Mesenchymal stem cell (in vitro differentiated cells and primary cell): ENCODE results near the gene CST9L.

Experiments used
- DNase-seq: peaks from one replicate; pipeline ENCODE4 v3.0.0-alpha.2; 2013
- H2AFZ ChIP-seq: one replicate; pipeline ENCODE4 v1.6.1; 2013; ENCODE audit warnings: low read depth, mild to moderate bottlenecking, control low read depth, inconsistent platforms, low read length, moderate library complexity
- H2AK5ac ChIP-seq: 2 replicates; pipeline ENCODE4 v1.6.1; 2013; ENCODE audit warnings: low read length, moderate library complexity, mild to moderate bottlenecking, inconsistent platforms; ENCODE audit not compliant: severe bottlenecking
- H2BK120ac ChIP-seq: one replicate; pipeline ENCODE4 v1.6.1; 2013; ENCODE audit warnings: low read depth, mild to moderate bottlenecking, inconsistent platforms, low read length, moderate library complexity
- H2BK12ac ChIP-seq, 2 experiments: one replicate each; pipeline ENCODE4 v1.6.1; 2013; ENCODE audit warnings: inconsistent platforms in 2 of 2, low read length in 2 of 2, mild to moderate bottlenecking in 2 of 2, moderate library complexity in 2 of 2, control low read depth in 1 of 2
- H2BK15ac ChIP-seq: one replicate; pipeline ENCODE4 v1.6.1; 2013; ENCODE audit warnings: mild to moderate bottlenecking, low read depth, inconsistent platforms; ENCODE audit not compliant: poor library complexity, severe bottlenecking
- H2BK5ac ChIP-seq: 2 replicates; pipeline ENCODE4 v1.6.1; 2013; ENCODE audit warnings: low read depth, mild to moderate bottlenecking, low read length, control low read depth, inconsistent platforms; ENCODE audit not compliant: poor library complexity, severe bottlenecking
- H3K14ac ChIP-seq, 2 experiments: one replicate each; pipeline ENCODE4 v1.6.1; 2013; ENCODE audit warnings: inconsistent platforms in 2 of 2, low read length in 2 of 2, control low read depth in 1 of 2, mild to moderate bottlenecking in 1 of 2, moderate library complexity in 1 of 2
- H3K18ac ChIP-seq, 2 experiments: one replicate each; pipeline ENCODE4 v1.6.1; 2013; ENCODE audit warnings: inconsistent platforms in 2 of 2, low read length in 2 of 2, control low read depth in 1 of 2, low read depth in 1 of 2, mild to moderate bottlenecking in 1 of 2
- H3K23ac ChIP-seq, 2 experiments: one replicate each; pipeline ENCODE4 v1.6.1; 2013; ENCODE audit warnings: inconsistent platforms in 2 of 2, low read length in 2 of 2, mild to moderate bottlenecking in 2 of 2, moderate library complexity in 2 of 2, control low read depth in 1 of 2
- H3K27ac ChIP-seq: 2 replicates; pipeline ENCODE4 v1.5.1; 2013; ENCODE audit warnings: mild to moderate bottlenecking, moderate library complexity, low read length, control low read depth, inconsistent platforms; ENCODE audit not compliant: poor library complexity, severe bottlenecking
- H3K27me3 ChIP-seq, 2 experiments: 2 replicates each; pipeline versions ENCODE4 v1.6.1 to v1.7.0; 2013; ENCODE audit warnings: low read length in 2 of 2, mild to moderate bottlenecking in 2 of 2, moderate library complexity in 2 of 2, control low read depth in 1 of 2, inconsistent platforms in 1 of 2; ENCODE audit not compliant: control insufficient read depth in 1 of 2, insufficient read depth in 1 of 2
- H3K36me3 ChIP-seq, 2 experiments: 2 replicates each; pipeline versions ENCODE4 v1.6.1 to v1.7.0; 2013; ENCODE audit warnings: low read length in 2 of 2, control low read depth in 1 of 2, inconsistent platforms in 1 of 2, low read depth in 1 of 2, mild to moderate bottlenecking in 1 of 2; ENCODE audit not compliant: insufficient read depth in 2 of 2, control insufficient read depth in 1 of 2
- H3K4ac ChIP-seq, 2 experiments: one replicate each; pipeline ENCODE4 v1.6.1; 2013; ENCODE audit warnings: inconsistent platforms in 2 of 2, low read length in 2 of 2, mild to moderate bottlenecking in 2 of 2, moderate library complexity in 2 of 2, control low read depth in 1 of 2, low read depth in 1 of 2
- H3K4me1 ChIP-seq: 2 replicates; pipeline ENCODE4 v1.6.1; 2013; ENCODE audit warnings: low read depth, low read length, control low read depth; ENCODE audit not compliant: control insufficient read depth, insufficient read depth
- H3K4me2 ChIP-seq: 2 replicates; pipeline ENCODE4 v1.6.1; 2013; ENCODE audit warnings: low read length, mild to moderate bottlenecking, inconsistent platforms; ENCODE audit not compliant: poor library complexity, severe bottlenecking
- H3K4me3 ChIP-seq, 2 experiments: 2 replicates each; pipeline versions ENCODE4 v1.5.1 to v1.7.0; 2013; ENCODE audit warnings: low read length in 2 of 2, mild to moderate bottlenecking in 2 of 2, control low read depth in 1 of 2, low read depth in 1 of 2; ENCODE audit not compliant: insufficient read depth in 1 of 2
- H3K79me1 ChIP-seq: replicated peaks from 2 replicates; pipeline ENCODE4 v1.6.1; 2013; ENCODE audit warnings: mild to moderate bottlenecking, control low read depth, low read length, inconsistent platforms; ENCODE audit not compliant: poor library complexity, severe bottlenecking
- H3K9ac ChIP-seq: 2 replicates; pipeline ENCODE4 v1.7.0; 2013; ENCODE audit warnings: mild to moderate bottlenecking, low read length, moderate library complexity
- H3K9me3 ChIP-seq: 2 replicates; pipeline ENCODE4 v1.7.0; 2013; ENCODE audit warnings: mild to moderate bottlenecking, low read length; ENCODE audit not compliant: control insufficient read depth
- H4K8ac ChIP-seq: one replicate; pipeline ENCODE4 v1.6.1; 2013; ENCODE audit warnings: inconsistent platforms, mild to moderate bottlenecking, low read length, moderate library complexity
- H4K91ac ChIP-seq: one replicate; pipeline ENCODE4 v1.6.1; 2013; ENCODE audit warnings: mild to moderate bottlenecking, low read length, inconsistent platforms
- WGBS: methylation state at CpG from one replicate; pipeline ENCODE4 v1.1.7; 2013; ENCODE audit warnings: mixed read lengths; 5-methylcytosine and 5-hydroxymethylcytosine counted together

The CST9L gene

DNA sequence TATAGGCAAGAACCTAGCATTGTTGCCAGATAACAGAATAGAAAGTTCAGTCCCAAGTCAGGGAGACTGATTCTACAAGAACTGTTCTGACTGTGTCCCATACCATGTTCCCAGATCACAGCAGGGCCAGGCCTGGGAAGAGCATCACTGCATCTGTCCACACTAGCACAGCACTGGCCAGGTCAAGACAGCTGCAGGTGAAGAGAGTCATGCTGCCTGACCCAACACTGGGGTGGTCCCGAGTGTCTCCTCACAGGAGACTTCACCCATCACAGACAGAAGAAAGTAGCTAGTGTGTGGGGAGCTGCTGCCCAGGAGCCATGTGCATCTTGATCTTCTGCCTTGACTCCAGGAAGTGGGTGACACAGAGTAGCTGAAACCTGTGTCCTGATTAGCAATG is 1.3 kb upstream of the CST9L start:
- Histone ChIP-seq H2AK5ac (no peak overlapping the region), H3K4me2 (no peak overlapping the region), H3K4me3 (no peak overlapping the region), H2AFZ (no peak overlapping the region), H3K18ac (no peak overlapping the region), H2BK5ac (no peak overlapping the region), H4K8ac (no peak overlapping the region), H3K27ac (no peak overlapping the region), H2BK120ac (no peak overlapping the region), H3K9me3 (no peaks in the 10 kb centered on the region), H3K9ac (no peak overlapping the region), H3K36me3 (no peaks in the 10 kb centered on the region), H3K79me1 (no peaks in the 10 kb centered on the region), H3K14ac (no peak overlapping the region), H3K23ac (no peak overlapping the region), H3K4me1 (no peaks in the 10 kb centered on the region), H4K91ac (no peak overlapping the region), H3K4ac (no peak overlapping the region), H2BK15ac (no peak overlapping the region), H3K27me3 (peaks cover 9 to 10% of the 10 kb centered on the region in 2 experiments), H2BK12ac (no peak overlapping the region)
- DNase-seq: no peak
- 83% methylated on average over 1 of the region's 1 CpG for WGBS

- no peak overlapping the region for H3K4ac ChIP-seq
- no peaks in the 10 kb centered on the region for H3K4me1 ChIP-seq
- H3K9ac ChIP-seq: no peak overlapping the region
- no peak overlapping the region for H2AFZ ChIP-seq
- H2BK120ac ChIP-seq: no peak overlapping the region
- DNase-seq: no peak
- H2BK15ac ChIP-seq: no peak overlapping the region
- H3K23ac ChIP-seq: no peak overlapping the region
- no peak overlapping the region for H2BK12ac ChIP-seq
- no peaks in the 10 kb centered on the region for H3K79me1 ChIP-seq
- no peak overlapping the region for H3K4me2 ChIP-seq
- H2BK5ac ChIP-seq: no peak overlapping the region
- no peak overlapping the region for H3K18ac ChIP-seq
- no peak overlapping the region for H4K91ac ChIP-seq
- H2AK5ac ChIP-seq: no peak overlapping the region
- H3K4me3 ChIP-seq: no peak overlapping the region
- H3K27ac ChIP-seq: no peak overlapping the region
- WGBS: 78% methylated on average over 1 of the region's 1 CpG
- H3K9me3 ChIP-seq: peaks cover 2% of the 10 kb centered on the region
- no peaks in the 10 kb centered on the region for H3K36me3 ChIP-seq
- no peak overlapping the region for H3K14ac ChIP-seq
- H4K8ac ChIP-seq: no peak overlapping the region
- H3K27me3 ChIP-seq: peaks cover 9 to 10% of the 10 kb centered on the region in 2 experiments
Observed at GRCh38 chr20:23568971-23569330, 667 bp upstream of the CST9L start.

DNA sequence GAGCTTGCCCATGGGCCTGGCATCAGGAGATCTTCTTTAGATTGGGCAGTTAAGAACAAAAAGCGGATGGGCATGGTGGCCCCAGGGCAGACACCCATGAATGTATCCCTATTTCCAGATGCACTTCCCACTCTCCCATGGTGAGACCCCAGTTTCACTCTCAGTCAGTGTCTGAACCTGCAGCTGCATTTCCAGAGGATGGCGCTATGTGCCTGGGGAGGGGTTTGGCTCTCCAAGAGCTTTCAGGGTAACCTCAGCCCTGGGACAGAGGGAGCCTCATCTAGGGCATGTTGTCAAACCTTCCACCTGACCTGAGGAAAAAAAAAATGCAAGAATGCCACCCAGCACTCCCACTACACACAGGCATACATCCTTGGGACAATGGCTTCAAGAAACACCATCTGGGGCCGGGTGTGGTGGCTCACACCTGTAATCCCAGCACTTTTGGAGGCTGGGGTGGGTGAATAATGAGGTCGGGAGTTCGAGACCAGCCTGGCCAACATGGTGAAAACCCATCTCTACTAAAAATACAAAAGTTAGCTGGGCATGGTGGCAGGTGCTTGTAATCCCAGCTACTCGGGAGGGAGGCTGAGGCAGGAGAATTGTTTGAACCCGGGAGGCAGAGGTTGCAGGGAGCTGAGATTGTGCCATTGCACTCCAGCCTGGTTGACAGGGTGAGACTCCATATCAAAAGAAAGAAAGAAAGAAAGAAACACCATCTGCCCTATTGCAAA is 1.9 kb downstream of the CST9L start:
- H3K27me3 ChIP-seq: peaks cover 9 to 10% of the 10 kb centered on the region in 2 experiments
- H3K79me1 ChIP-seq: no peaks in the 10 kb centered on the region
- H2BK120ac ChIP-seq: no peak overlapping the region
- no peak overlapping the region for H2BK12ac ChIP-seq
- H3K4ac ChIP-seq: no peak overlapping the region
- no peaks in the 10 kb centered on the region for H3K4me1 ChIP-seq
- H4K8ac ChIP-seq: no peak overlapping the region
- peaks cover 23% of the 10 kb centered on the region for H3K9me3 ChIP-seq
- H3K18ac ChIP-seq: no peak overlapping the region
- H2BK15ac ChIP-seq: no peak overlapping the region
- no peak overlapping the region for H2AFZ ChIP-seq
- H3K9ac ChIP-seq: no peak overlapping the region
- no peak overlapping the region for H3K14ac ChIP-seq
- H3K4me3 ChIP-seq: no peak overlapping the region
- no peak overlapping the region for H2BK5ac ChIP-seq
- WGBS: 65% methylated on average over 6 of the region's 7 CpGs
- no peak overlapping the region for H3K23ac ChIP-seq
- no peak for DNase-seq
- H4K91ac ChIP-seq: no peak overlapping the region
- H3K36me3 ChIP-seq: no peaks in the 10 kb centered on the region
- H3K27ac ChIP-seq: no peak overlapping the region
- no peak overlapping the region for H2AK5ac ChIP-seq
- no peak overlapping the region for H3K4me2 ChIP-seq

GRCh38 chr20:23565503-23566045 is 2.7 kb downstream of the CST9L start:
- H2BK15ac ChIP-seq: no peak overlapping the region
- H3K4me2 ChIP-seq: no peak overlapping the region
- DNase-seq: no peak
- H3K4ac ChIP-seq: no peak overlapping the region
- H2AFZ ChIP-seq: no peak overlapping the region
- no peak overlapping the region for H4K91ac ChIP-seq
- no peak overlapping the region for H3K27ac ChIP-seq
- WGBS: 95% methylated on average over 2 of the region's 2 CpGs
- H3K27me3 ChIP-seq: peaks cover 9 to 10% of the 10 kb centered on the region in 2 experiments
- no peak overlapping the region for H2AK5ac ChIP-seq
- H4K8ac ChIP-seq: no peak overlapping the region
- no peaks in the 10 kb centered on the region for H3K79me1 ChIP-seq
- no peak overlapping the region for H2BK120ac ChIP-seq
- H3K36me3 ChIP-seq: no peaks in the 10 kb centered on the region
- no peak overlapping the region for H3K18ac ChIP-seq
- no peak overlapping the region for H2BK12ac ChIP-seq
- no peak overlapping the region for H3K9ac ChIP-seq
- H3K23ac ChIP-seq: no peak overlapping the region
- no peaks in the 10 kb centered on the region for H3K4me1 ChIP-seq
- peaks cover 28% of the 10 kb centered on the region for H3K9me3 ChIP-seq
- no peak overlapping the region for H2BK5ac ChIP-seq
- no peak overlapping the region for H3K14ac ChIP-seq
- no peak overlapping the region for H3K4me3 ChIP-seq
